ENCODE data around the gene ATG14.

GRCh38 chr14:55382483-55382882, 29.1 kb downstream of the ATG14 start:
- TF ChIP-seq CTCF (IDR thresholded peaks at IDR 0.05) (no peak), EZH2 (IDR thresholded peaks at IDR 0.05) (no peak), EZH2phosphoT487 (IDR thresholded peaks at IDR 0.05) (no peak)
